NOMO-1 treated with dmso at 0.1 percent for 144 hours (cell line): ENCODE measurements around the gene USP34.
"Not testable (repeated sequence)": the region's sequence is repeated elsewhere in the genome, so short reads cannot be mapped to it uniquely, and the experiment has no call there.

Experiments used
- DNase-seq: peaks from one replicate; lab custom pipeline; 2025; ENCODE audit not compliant: unreplicated experiment; lab: John Stamatoyannopoulos, UW

The USP34 gene

GRCh38 chr2:61470965-61471904, at the start of gene USP34:
Gene USP34 (minus strand): TSS chr2:61471087. CDS start chr2:61470692, 395 bp downstream.
- peak; percentile 94 for DNase-seq

GRCh38 chr2:61520261-61520660, 49.4 kb upstream of the USP34 start:
- no peak for DNase-seq

- no peak for DNase-seq
Measured at GRCh38 chr2:61512768-61513398, 42.0 kb upstream of the USP34 start.

GRCh38 chr2:61510674-61511671, 40.1 kb upstream of the USP34 start:
- no peak for DNase-seq

GRCh38 chr2:61504949-61505348, 34.1 kb upstream of the USP34 start:
- DNase-seq, result no peak

GRCh38 chr2:61499060-61499459, 28.2 kb upstream of the USP34 start:
- no peak for DNase-seq

- no peak for DNase-seq
Measured at GRCh38 chr2:61493523-61493942, 22.6 kb upstream of the USP34 start.

GRCh38 chr2:61492476-61492875, 21.6 kb upstream of the USP34 start:
- DNase-seq, result no peak

- no peak for DNase-seq
Measured at GRCh38 chr2:61485281-61485680, 14.4 kb upstream of the USP34 start.

- no peak for DNase-seq
Measured at GRCh38 chr2:61478086-61478485, 7.2 kb upstream of the USP34 start.

GRCh38 chr2:61476929-61477589, 6.2 kb upstream of the USP34 start:
- DNase-seq, result not testable (repeated sequence)

GRCh38 chr2:61471905-61472805, 1.3 kb upstream of the USP34 start:
- no peak for DNase-seq

- peak; percentile 71 for DNase-seq
Measured at GRCh38 chr2:61470122-61470951, 550 bp downstream of the USP34 start.

- no peak for DNase-seq
Measured at GRCh38 chr2:61469424-61470121, 1.3 kb downstream of the USP34 start.

- not testable (repeated sequence) for DNase-seq
Measured at GRCh38 chr2:61468231-61468630, 2.7 kb downstream of the USP34 start.

- DNase-seq, result no peak
Measured at GRCh38 chr2:61465045-61465444, 5.8 kb downstream of the USP34 start.

- no peak for DNase-seq
Measured at GRCh38 chr2:61463769-61464475, 7.0 kb downstream of the USP34 start.
